HUES64 (cell line): ENCODE data around the gene PLPPR3.

Experiments
- H3K27ac ChIP-seq: 2 replicates; pipeline ENCODE4 v1.7.0; 2013; ENCODE audit warnings: low read depth, low read length, inconsistent platforms
- H3K27me3 ChIP-seq: 2 replicates; pipeline ENCODE4 v1.6.1; 2013; ENCODE audit warnings: mild to moderate bottlenecking, low read length; ENCODE audit not compliant: insufficient read depth
- H3K36me3 ChIP-seq: 2 replicates; pipeline ENCODE4 v1.6.1; 2013; ENCODE audit warnings: mild to moderate bottlenecking, low read length; ENCODE audit not compliant: insufficient read depth
- H3K4me1 ChIP-seq: 2 replicates; pipeline ENCODE4 v1.6.1; 2013; ENCODE audit warnings: mild to moderate bottlenecking, low read length, moderate library complexity; ENCODE audit not compliant: insufficient read depth
- H3K4me3 ChIP-seq: 2 replicates; pipeline ENCODE4 v1.5.1; 2013; ENCODE audit warnings: mild to moderate bottlenecking, low read length, moderate library complexity
- H3K9ac ChIP-seq: 2 replicates; pipeline ENCODE4 v1.6.1; 2013; ENCODE audit warnings: mild to moderate bottlenecking, low read depth, low read length
- H3K9me3 ChIP-seq: 2 replicates; pipeline ENCODE4 v1.6.1; 2013; ENCODE audit warnings: low read depth, low read length; ENCODE audit not compliant: insufficient read depth
- WGBS: fragments of 150-250, 120-280 bp; methylation state at CpG from one replicate; pipeline ENCODE4 v1.1.7; 2013; ENCODE audit warnings: missing lambda C conversion rate; 5-methylcytosine and 5-hydroxymethylcytosine counted together

The PLPPR3 gene

GRCh38 chr19:812049-812746, 9.6 kb downstream of the PLPPR3 start:
- Histone ChIP-seq H3K27ac (no peak overlapping the region), H3K4me1 (no peaks in the 10 kb centered on the region), H3K9me3 (no peaks in the 10 kb centered on the region), H3K9ac (no peak overlapping the region), H3K36me3 (peaks cover 66% of the 10 kb centered on the region), H3K27me3 (no peaks in the 10 kb centered on the region), H3K4me3 (no peak overlapping the region)
- 96% methylated on average over 80 of the region's 80 CpGs for WGBS

GRCh38 chr19:811506-812048, 10.2 kb downstream of the PLPPR3 start:
- Histone ChIP-seq H3K4me3 (no peak overlapping the region), H3K4me1 (no peaks in the 10 kb centered on the region), H3K36me3 (peaks cover 72% of the 10 kb centered on the region), H3K27me3 (no peaks in the 10 kb centered on the region), H3K27ac (no peak overlapping the region; the same call in 1 of the 2 replicates), H3K9me3 (no peaks in the 10 kb centered on the region), H3K9ac (no peak overlapping the region)
- 96% methylated on average over 20 of the region's 20 CpGs for WGBS

GRCh38 chr19:810883-811489, 10.8 kb downstream of the PLPPR3 start:
- Histone ChIP-seq H3K9me3 (no peaks in the 10 kb centered on the region), H3K4me3 (no peak overlapping the region), H3K4me1 (no peaks in the 10 kb centered on the region), H3K36me3 (peaks cover 74% of the 10 kb centered on the region), H3K27ac (no peak overlapping the region; the same call in 1 of the 2 replicates), H3K27me3 (no peaks in the 10 kb centered on the region), H3K9ac (no peak overlapping the region)
- WGBS = 95% methylated on average over 24 of the region's 25 CpGs

- Histone ChIP-seq H3K4me1 (no peaks in the 10 kb centered on the region), H3K36me3 (peaks cover 76% of the 10 kb centered on the region), H3K27me3 (no peaks in the 10 kb centered on the region), H3K9me3 (no peaks in the 10 kb centered on the region), H3K27ac (no peak overlapping the region; the same call in 1 of the 2 replicates), H3K9ac (no peak overlapping the region), H3K4me3 (no peak overlapping the region)
- 94% methylated on average over 30 of the region's 30 CpGs for WGBS
Measured at GRCh38 chr19:810077-810855, 11.5 kb downstream of the PLPPR3 start.

GRCh38 chr19:808423-808775, 13.4 kb downstream of the PLPPR3 start:
- no peaks in the 10 kb centered on the region for H3K9me3 ChIP-seq
- WGBS = 96% methylated on average over 26 of the region's 26 CpGs
- H3K27me3 ChIP-seq = no peaks in the 10 kb centered on the region
- H3K9ac ChIP-seq = no peak overlapping the region
- peaks cover 87% of the 10 kb centered on the region for H3K36me3 ChIP-seq
- H3K4me1 ChIP-seq = no peaks in the 10 kb centered on the region
- H3K4me3 ChIP-seq = no peak overlapping the region
- no peak overlapping the region for H3K27ac ChIP-seq

GRCh38 chr19:807627-808422, 13.9 kb downstream of the PLPPR3 start:
- 96% methylated on average over 44 of the region's 44 CpGs for WGBS
- no peaks in the 10 kb centered on the region for H3K27me3 ChIP-seq
- no peak overlapping the region for H3K4me3 ChIP-seq
- no peak overlapping the region for H3K27ac ChIP-seq
- no peak overlapping the region for H3K9ac ChIP-seq
- H3K36me3 ChIP-seq = peaks cover 93% of the 10 kb centered on the region
- no peaks in the 10 kb centered on the region for H3K9me3 ChIP-seq
- H3K4me1 ChIP-seq = no peaks in the 10 kb centered on the region

GRCh38 chr19:806815-807421, 14.8 kb downstream of the PLPPR3 start:
- Histone ChIP-seq H3K27me3 (no peaks in the 10 kb centered on the region), H3K4me3 (no peak overlapping the region), H3K4me1 (peaks cover 2% of the 10 kb centered on the region; the same call in 1 of the 2 replicates), H3K27ac (no peak overlapping the region), H3K9me3 (no peaks in the 10 kb centered on the region), H3K36me3 (peaks cover 99% of the 10 kb centered on the region), H3K9ac (no peak overlapping the region)
- 96% methylated on average over 34 of the region's 34 CpGs for WGBS

GRCh38 chr19:805600-806550, 15.9 kb downstream of the PLPPR3 start:
- peak overlapping the region; percentile 30; the same call in 1 of the 2 replicates for H3K27ac ChIP-seq
- H3K4me1 ChIP-seq = peaks cover 8% of the 10 kb centered on the region; the same call in 1 of the 2 replicates
- no peaks in the 10 kb centered on the region for H3K27me3 ChIP-seq
- WGBS = 94% methylated on average over 93 of the region's 93 CpGs
- peaks cover 99% of the 10 kb centered on the region for H3K36me3 ChIP-seq
- H3K4me3 ChIP-seq = no peak overlapping the region
- no peak overlapping the region for H3K9ac ChIP-seq
- H3K9me3 ChIP-seq = no peaks in the 10 kb centered on the region

GRCh38 chr19:805166-805551, 16.6 kb downstream of the PLPPR3 start:
- H3K9me3 ChIP-seq = no peaks in the 10 kb centered on the region
- H3K27ac ChIP-seq = peak overlapping the region; percentile 25; the same call in 1 of the 2 replicates
- peaks cover 99% of the 10 kb centered on the region for H3K36me3 ChIP-seq
- no peak overlapping the region for H3K9ac ChIP-seq
- H3K4me3 ChIP-seq = no peak overlapping the region
- H3K27me3 ChIP-seq = no peaks in the 10 kb centered on the region
- peaks cover 15% of the 10 kb centered on the region for H3K4me1 ChIP-seq
- 96% methylated on average over 33 of the region's 33 CpGs for WGBS
